Activated T-cell treated with anti-CD3 and anti-CD28 coated beads for 48 hours (primary cell): ENCODE measurements around the gene PTGDR2.

Experiments
- DNase-seq: peaks from one replicate; pipeline ENCODE4 v3.0.0-alpha.2; 2020; ENCODE audit warnings: low read depth

PTGDR2 gene

DNA sequence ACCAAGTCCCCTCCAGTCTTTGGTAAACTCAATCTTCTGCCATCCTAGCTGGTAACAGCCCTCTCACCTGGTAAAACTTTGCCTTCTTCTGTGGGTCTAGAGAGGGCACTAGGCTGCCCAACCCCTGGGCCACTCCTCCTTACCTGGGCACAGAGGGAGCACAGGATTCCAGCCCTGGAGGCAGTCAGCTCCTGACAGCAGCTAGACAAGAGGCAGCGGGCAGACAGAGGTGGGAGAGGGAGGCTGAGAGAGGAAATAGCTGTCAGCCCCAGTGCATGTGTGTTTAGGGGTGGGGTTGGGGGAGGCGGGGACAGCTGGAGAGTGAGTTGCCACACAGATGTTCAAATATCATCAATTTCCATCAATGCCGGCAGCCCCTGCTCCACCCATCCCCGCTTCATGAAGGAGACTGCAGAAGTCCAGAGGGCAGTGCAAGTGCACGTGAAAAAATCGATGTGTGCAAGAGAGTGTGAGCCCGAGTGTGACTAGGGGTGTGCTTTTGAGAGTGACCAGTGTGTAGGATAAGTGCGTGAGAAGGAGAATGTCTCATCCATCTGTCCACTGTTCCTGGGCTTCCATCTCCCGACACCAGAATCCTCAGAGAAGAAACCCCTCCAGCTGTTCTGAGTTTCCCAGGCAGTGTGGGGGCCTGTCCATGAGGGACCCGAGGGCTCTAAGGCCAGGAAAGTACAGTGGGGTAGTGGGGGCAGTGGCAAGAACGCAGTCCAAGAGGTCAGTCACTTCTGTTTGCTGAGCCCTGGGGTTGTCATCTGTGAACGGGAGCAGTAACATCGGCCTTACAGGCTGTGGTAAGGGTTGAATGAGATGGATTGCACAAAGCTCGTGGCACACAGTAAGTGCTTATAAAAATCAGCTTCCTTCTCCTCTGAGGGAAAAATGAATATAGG is at the start of gene PTGDR2:
PTGDR2 (minus strand) TSS at position 225 of the 908 bp plus-strand sequence. CDS start 2,228 bp downstream, outside the sequence.
- no peak for DNase-seq

DNA sequence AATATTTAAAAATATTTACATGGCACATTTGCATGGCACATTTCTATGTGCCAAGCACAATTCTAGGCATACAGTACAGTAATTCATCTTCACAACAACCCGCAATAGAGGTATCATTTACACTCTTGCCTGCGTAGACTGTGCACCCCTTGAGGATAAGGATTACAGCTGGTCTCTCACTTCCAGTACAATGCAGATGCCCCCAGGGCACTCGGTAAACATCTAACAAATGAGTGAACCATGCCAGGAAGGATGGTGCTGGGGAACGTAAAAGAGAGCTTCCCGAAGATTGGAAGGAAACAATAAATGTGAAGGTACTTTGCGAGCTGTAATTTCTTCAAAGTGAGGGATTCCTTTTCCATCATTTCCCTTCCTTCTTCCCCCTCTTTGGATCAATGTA is 49.3 kb upstream of the PTGDR2 start:
- no peak for DNase-seq

DNA sequence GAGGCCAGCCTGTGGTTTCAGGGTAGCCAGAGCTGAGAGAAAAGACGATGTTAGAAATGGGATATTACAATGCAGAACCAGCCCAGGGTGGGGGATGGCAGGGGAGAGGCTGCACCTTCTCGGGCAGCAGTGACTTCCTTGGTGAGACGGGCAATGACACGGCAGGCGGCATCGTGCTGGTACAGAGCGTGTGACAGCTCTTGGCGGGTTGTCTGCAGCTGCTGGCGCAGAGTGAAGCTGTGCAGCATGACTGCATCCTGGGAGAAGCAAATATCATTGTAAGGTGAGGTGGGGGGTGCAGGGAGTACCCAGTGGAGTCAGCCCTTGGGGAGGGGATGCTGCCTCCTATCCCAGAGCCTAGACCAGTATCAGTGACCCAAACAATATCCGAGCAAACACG is 46.9 kb upstream of the PTGDR2 start:
- no peak for DNase-seq

DNA sequence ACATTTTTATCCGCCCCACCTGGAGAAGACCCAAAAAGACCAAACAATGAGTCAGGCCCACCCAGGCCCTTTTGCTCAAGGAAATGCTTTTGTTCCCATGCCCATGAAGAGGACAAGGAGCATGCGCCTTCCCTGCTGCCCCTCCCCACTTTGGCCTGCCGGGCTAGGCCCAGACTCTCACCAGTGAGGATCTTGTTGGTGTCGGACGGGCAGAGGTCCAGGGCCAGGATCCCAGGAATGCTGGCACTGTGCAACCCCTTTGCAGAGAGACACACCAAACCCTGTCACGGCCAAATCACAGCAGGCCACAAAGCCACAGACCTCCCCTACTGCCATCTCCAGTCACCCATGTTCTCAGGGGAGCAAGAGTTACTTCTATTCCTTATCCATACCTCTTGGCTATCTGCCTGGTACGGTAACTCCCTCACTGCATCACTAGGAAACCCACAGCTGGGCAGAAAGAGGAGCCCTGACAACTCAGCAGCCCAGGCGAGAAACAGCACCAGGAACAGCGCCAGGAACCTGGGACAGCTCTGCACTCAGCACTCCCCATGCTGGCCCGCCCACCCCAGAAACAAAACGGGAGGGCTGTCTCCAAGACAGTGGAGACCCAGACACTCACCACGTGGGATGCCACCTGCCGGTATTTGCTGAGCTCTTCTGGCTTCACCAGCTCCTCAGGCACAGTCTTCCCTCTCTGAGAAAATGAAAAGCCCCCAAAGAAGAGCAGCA is 45.1 kb upstream of the PTGDR2 start:
- DNase-seq, result no peak

GRCh38 chr11:60899977-60900376 is 44.2 kb upstream of the PTGDR2 start:
- DNase-seq, result no peak

DNA sequence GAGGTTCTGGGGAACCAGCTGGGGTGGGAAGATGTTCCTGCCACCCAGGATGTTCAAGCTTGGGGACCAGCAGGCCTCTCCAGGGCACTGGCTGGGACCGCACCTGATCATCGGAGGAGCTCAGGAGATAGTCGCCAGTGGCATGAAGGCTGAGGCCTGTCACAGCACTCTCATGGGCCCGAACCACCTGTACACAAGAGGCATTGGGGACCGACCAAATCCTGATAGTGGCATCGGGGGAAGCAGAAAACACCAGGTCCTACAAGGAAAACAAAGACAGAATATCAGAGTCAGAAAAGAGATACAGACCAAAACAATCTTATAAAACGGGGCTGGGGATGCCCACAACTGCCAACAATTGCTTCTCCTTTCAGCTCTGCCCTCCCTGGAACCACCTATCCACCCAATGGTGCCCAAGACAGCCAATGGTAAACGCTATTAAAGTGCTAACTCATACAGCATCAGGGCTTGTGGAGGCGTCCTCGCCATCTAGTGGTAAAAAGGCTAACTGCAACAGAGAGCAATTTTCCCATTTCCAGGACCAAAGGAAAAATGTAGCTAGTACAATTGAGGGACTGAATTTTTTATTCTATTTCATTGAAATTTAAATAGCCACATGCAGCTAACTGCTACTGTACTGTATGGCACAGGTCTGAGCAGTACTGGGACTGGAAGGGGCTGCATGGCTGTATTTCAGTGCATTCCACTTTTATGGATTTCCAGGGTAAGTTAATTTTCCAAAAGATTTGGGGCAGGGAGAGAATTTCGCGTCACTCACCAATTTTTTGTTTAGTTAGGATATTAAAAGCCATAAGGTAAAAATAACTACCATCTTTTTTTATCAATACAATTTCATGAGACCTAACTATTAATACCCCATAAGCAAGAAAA is 43.5 kb upstream of the PTGDR2 start:
- no peak for DNase-seq

- no peak for DNase-seq
Measured at GRCh38 chr11:60897496-60897895, 41.7 kb upstream of the PTGDR2 start.

DNA sequence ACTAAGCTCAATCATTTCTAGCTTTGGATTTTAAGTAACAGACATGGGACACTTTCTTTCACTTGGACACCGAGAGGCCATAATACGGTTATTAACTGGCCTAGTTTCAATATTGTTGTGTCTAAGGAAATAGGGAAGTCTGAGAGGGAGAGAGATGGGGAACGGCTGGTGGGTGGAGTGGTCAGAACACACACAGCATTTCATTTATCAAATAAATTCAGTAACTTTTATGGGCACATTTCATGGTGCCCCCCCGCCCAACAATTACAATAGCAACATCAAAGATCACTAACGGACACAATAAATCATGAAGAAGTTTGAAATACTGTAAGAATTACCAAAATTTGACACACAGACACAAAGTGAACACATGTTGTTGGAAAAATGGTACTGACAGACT is 39.9 kb upstream of the PTGDR2 start:
- DNase-seq, result no peak

GRCh38 chr11:60891103-60891741 is 35.5 kb upstream of the PTGDR2 start:
- DNase-seq, result no peak

DNA sequence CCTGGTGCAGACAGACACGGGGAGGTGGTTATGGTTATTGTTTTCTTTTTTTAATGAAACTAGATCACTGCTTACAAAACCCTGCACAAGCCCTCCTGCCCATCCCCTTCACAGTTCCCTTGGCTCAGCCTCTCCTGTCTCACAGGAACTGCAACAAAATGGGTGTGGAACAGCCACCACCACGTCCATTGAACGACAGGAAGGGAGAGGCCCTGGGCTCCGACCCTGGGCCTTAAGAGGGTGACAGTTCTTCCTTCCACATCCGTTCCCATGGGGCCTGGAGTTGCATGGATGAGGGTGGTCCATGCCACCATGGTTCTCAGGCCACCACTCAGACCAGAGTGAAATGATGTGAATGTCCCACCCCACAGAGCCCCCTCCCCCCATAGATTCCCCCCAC is 34.9 kb upstream of the PTGDR2 start:
- no peak for DNase-seq

DNA sequence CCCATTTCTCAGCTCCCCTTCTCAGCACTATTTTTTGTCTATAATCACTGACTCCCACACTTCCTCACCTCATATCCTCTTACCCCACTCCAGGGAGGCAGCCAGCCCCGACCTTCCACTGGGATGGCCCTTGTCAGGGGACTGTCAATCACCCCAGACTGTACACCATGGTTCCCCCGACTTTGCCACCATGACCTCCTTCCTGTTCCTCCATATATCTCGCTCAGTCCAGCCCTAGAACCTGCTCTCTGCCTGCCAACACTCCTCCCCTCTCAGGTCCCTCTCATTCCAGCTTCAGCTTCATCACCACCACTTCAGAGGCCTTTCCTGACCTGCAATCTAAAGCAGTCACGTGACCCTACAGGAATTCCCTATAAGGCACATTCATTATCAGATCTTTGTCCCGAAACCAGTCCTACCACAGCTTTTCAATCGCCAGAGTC is 34.1 kb upstream of the PTGDR2 start:
- DNase-seq, result no peak

- DNase-seq, result peak; percentile 20
Measured at GRCh38 chr11:60887556-60887955, 31.8 kb upstream of the PTGDR2 start.

DNA sequence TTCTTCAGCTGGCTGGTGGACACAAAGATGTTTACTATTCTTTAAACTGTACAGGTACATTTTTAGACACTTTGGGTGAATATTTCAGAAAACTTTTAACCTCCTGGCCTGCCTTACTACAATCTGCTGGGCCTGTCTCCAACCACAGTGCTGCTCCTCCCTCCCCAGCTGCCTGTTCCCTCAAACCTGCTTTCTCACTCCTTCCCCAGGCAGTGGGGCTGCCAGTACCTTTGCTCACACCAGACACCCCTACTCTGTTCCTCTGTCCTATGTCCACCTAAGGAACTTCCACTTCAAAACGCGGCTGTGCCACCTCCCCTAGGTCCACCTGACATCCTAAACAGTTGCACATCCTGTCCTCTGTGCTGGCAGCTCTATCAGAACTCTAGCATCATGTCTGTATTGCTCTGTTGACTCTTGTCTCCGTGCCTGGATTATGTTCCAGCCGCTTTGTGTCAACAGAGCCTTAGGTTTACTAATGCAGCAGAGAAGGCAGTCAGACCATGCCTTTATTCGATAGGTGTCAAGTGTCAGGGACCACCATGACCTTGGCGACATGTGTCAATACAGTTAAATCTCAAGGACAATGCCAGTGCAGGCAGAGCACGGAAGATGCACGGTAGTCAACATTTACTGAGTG is 25.0 kb upstream of the PTGDR2 start:
- DNase-seq, result no peak

DNA sequence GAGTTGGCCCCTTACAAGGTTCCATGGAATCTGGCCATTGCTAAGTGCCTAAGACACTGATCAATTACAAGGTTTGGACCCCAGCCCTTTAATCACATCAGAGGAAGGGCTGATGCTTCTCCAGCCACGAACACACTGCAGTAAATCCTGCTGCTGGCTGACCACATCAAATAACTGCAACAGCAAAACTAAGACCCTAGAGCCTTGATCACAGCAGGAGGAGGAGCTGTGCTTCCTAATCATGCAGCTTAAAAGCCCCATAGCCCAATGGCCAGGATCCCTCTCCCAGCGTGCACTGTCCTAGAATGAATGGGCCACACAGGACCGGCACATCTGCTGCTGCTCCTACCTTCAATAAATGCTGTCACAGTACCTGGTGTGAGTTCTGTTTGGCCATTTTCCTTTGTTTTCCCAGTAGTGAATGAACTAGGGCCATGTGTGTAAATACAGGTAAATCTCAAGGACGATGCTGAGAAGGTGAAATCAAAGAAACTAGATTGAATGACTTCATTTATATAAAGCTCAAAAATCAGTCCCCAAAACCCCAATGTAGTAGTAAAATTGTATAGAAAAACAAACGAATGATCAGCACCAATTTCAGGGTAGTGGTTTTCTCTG is 24.3 kb upstream of the PTGDR2 start:
- no peak for DNase-seq

- DNase-seq, result no peak
Measured at GRCh38 chr11:60879104-60879503, 23.4 kb upstream of the PTGDR2 start.

DNA sequence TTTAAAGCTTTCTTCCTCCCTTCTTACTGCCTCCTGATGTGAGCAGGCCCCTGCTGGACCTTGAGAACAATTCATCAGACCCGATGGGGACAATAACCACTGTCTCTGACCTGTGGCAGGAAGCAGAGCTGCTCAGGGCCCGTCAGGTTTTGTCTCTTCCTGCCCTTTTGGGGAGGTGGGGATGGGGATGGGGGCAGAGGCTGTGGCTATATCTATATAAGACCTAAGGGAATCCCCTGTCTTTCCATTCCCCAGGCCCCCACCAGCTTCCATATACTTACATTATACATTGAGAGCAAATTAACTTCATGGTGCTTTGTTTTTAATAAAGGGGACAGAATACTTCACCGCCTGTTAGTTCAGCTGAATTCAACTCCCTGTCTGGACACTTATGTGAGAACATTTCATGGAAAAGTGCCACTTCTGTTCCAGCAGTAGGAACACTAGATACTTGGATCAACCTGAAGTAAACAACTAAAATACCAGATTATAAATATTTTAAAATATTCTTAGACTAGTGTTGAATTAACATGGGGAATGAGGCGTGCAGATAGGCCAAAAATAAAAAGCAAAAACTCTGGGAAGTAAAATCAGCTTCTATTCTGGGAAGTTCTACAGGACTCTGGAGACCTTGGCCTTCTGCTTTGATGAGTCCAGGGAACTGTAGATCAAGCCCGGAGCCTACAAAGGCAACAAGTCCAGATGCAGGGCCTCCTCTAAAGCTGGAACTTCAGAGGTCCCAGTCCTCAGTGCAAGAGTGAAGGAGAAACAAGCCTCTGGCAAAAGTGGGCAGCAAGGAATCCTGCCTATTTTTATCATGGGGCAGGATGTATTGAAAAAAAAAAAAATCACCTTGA is 22.7 kb upstream of the PTGDR2 start:
- DNase-seq, result no peak

DNA sequence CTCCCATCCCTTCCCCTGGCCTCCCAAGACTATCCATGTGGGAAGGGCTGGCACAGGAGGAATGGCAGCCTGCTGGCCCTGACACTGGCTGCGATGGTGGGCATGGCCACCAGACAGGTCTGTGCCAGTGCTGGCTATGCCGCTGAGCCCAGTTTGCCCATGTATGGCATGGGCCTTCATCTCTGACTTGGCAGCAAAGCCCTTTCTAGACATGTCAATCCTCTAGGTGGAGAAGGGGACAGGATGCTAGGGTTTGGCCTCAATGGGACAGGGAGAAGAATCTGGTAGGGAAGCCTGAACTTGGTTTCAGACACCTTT is 20.4 kb upstream of the PTGDR2 start:
- no peak for DNase-seq

- DNase-seq, result no peak
Measured at GRCh38 chr11:60875366-60876167, 19.8 kb upstream of the PTGDR2 start.
